ENCODE results near the gene POLDIP3. TPM values are rescaled to one million over a fixed set of nuclear protein-coding genes. Genes with fewer than 3 reads are reported as not detected.
"Not testable (repeated sequence)": the region's sequence is repeated elsewhere in the genome, so short reads cannot be mapped to it uniquely, and the experiment has no call there.

POLDIP3 gene
- total and polyA plus RNA-seq, 8 donors = 21.6 to 60.8 (median 34.8) TPM

DNA sequence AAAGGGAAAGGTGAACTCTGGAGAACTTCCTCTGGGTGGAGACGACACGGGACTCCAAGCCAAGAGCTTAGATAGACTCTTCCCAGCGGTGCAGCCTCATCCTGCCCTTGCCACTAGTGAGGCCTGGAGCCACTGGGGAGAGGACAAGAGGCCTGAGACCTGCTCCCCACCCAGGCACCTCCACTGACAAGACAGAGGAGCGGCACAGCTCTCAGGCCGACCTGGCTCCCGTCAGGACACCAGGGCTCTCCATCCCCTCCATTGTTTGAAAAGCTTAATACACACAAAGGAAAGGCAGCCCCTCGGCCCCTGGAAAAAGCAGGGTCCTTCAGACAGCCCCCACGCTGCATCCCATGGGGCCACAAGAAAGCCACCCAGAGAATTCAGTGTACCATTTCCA lies 29.6 kb downstream of the POLDIP3 start:
- peak overlapping the region in 1 of 5 donors; percentile 32 for H3K27ac ChIP-seq
- H3K36me3 ChIP-seq = peaks cover 53 to 77% (median 76%) of the 10 kb centered on the region in 4 donors

DNA sequence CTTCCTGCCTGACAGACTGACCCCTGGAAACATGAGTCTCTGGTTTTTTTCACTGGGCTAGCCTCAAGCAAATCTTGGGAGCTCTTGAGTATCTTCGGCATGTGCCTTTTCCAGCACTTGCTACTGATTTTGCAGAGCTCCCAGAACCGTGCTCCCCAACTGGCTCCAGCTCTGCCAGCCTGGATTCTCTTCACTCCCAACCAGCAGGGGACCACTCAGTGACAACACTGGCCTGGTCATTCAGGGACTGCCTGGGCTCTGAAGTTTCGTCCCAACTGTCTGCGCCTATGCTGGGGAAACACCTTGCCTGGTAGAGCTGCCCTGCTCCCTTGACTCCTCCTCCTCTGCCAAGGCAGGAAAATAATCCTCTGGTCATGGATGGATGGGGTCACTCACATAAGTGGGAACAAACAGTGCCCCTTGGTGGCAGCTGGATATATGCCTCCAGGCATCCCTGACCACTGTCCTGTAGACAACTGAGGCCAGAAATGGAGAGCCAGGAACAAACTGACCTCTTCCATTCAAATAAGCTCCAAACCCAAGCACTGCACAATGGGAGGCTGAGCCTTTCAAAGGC lies 30.2 kb downstream of the POLDIP3 start:
- intact Hi-C loops (cut with DNase I; ENCODE audit: low total_unique reads) = no loop called here
- H3K36me3 ChIP-seq = peaks cover 56 to 77% (median 76%) of the 10 kb centered on the region in 4 donors
- no peak for DNase-seq

More for the DNA sequence above, 29.6 kb downstream of the POLDIP3 start:
- Histone ChIP-seq H3K9me3 (no peaks in the 10 kb centered on the region), H3K4me1 (peaks cover 5 to 18% (median 15%) of the 10 kb centered on the region in 4 donors), H3K4me3 (no peak overlapping the region), H3K27me3 (no peaks in the 10 kb centered on the region)
- 57 to 85% (median 75%) methylated on average over 7 to 8 of the region's 8 CpGs for WGBS, 5 donors
- intact Hi-C loops (cut with DNase I; ENCODE audit: low total_unique reads) = no loop called here
- DNase-seq = no peak
- no peak for TF ChIP-seq POLR2AphosphoS5 (IDR thresholded peaks at IDR 0.05)
- no peak for TF ChIP-seq EP300 (IDR thresholded peaks at IDR 0.05)

DNA sequence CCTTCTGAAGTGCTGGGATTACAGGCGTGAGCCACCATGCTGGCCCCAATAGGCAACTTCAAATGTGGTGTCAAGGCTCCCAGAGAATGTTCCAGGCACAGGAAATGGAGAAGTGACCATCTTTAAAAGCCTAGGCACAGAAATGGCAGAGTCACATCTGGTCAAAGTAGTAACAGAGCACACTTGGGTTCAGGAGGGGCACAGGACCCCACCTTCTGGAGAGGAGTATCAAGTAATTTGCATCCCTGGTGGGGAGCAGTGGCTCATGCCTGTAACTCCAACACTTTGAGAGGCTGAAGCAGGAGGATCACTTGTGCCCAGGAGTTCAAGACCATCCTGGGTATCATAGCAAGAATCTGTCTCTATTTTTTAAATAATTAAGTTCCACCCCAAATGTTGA lies 31.7 kb downstream of the POLDIP3 start:
- TF ChIP-seq EP300 (IDR thresholded peaks at IDR 0.05) (no peak), POLR2A (IDR thresholded peaks at IDR 0.05) (no peak), POLR2AphosphoS5 (IDR thresholded peaks at IDR 0.05) (no peak)
- TF ChIP-seq, protein P1, sequence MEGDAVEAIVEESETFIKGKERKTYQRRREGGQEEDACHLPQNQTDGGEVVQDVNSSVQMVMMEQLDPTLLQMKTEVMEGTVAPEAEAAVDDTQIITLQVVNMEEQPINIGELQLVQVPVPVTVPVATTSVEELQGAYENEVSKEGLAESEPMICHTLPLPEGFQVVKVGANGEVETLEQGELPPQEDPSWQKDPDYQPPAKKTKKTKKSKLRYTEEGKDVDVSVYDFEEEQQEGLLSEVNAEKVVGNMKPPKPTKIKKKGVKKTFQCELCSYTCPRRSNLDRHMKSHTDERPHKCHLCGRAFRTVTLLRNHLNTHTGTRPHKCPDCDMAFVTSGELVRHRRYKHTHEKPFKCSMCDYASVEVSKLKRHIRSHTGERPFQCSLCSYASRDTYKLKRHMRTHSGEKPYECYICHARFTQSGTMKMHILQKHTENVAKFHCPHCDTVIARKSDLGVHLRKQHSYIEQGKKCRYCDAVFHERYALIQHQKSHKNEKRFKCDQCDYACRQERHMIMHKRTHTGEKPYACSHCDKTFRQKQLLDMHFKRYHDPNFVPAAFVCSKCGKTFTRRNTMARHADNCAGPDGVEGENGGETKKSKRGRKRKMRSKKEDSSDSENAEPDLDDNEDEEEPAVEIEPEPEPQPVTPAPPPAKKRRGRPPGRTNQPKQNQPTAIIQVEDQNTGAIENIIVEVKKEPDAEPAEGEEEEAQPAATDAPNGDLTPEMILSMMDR (IDR thresholded peaks at IDR 0.05) = no peak
- Histone ChIP-seq H3K4me3 (no peak overlapping the region), H3K9me3 (no peaks in the 10 kb centered on the region), H3K27me3 (no peaks in the 10 kb centered on the region), H3K36me3 (peaks cover 54 to 75% (median 73%) of the 10 kb centered on the region in 4 donors), H3K4me1 (peaks cover 5 to 18% (median 15%) of the 10 kb centered on the region in 4 donors), H3K27ac (no peak overlapping the region)
- intact Hi-C loops (cut with DNase I; ENCODE audit: low total_unique reads) = no loop called here
- no peak for DNase-seq
- 80 to 100% (median 92%) methylated on average over 1 of the region's 1 CpG for WGBS, 5 donors

More for the DNA sequence above, 30.2 kb downstream of the POLDIP3 start:
- Histone ChIP-seq H3K27ac (peak overlapping the region in 1 of 5 donors; percentile 32), H3K27me3 (no peaks in the 10 kb centered on the region), H3K4me1 (peaks cover 5 to 18% (median 15%) of the 10 kb centered on the region in 4 donors), H3K9me3 (no peaks in the 10 kb centered on the region), H3K4me3 (no peak overlapping the region)
- WGBS, 5 donors = 82 to 94% (median 91%) methylated on average over 2 to 4 of the region's 4 CpGs
- TF ChIP-seq, protein P1 (IDR thresholded peaks at IDR 0.05) = no peak
- TF ChIP-seq POLR2AphosphoS5 (IDR thresholded peaks at IDR 0.05) (no peak), EP300 (IDR thresholded peaks at IDR 0.05) (no peak), POLR2A (IDR thresholded peaks at IDR 0.05) (no peak)

DNA sequence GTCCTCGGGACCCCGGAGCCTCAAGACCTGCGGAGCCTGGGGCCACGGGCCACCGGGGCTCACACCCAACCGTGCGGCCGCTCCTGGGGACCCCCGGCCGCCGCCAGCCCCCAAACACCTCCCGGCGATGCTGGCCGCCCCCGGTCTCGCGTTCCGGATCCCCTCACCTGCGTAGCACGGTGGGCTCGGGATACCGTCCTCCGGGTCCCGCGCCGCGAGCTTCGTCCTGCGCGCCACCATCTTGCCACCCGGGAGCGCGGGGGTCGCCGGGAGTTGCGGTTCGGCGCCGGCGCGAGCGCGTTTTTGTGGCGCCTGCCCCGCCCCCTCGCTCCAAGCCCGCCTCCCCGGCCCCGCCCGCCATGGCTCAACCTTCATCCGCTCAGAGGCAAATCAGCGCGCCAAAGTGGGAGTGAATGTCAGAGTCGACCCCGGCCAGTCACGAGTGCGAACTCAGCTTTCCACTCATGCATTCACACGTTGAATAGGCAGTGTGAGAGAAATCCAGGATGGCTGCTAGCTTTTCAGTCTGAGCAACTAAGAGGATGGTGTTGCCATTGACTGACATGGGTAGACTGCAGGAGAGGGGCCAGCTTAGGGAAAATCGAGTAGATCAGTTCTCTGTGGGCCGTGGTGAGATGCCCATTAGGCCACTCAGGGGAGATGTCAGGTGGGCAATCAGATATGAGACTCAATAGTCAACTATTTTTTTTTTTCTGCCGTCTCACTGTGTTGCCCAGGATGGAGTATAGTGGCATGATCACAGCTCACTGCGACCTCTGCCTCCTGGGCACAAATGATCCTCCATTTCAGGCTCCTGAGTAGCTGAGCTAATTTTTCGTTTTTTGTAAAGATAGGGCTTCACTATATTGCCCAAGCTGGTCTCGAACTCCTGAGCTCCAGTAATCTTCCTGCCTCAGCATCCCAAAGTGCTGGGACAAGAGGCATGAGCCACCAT lies 32.6 kb downstream of the POLDIP3 start:
- no peaks in the 10 kb centered on the region for H3K27me3 ChIP-seq
- H3K4me3 ChIP-seq = peak overlapping the region; percentile 71 to 94 (median 88)
- peak in 2 of 3 donors; percentile 57 to 79 for TF ChIP-seq POLR2AphosphoS5 (IDR thresholded peaks at IDR 0.05)
- TF ChIP-seq POLR2A (IDR thresholded peaks at IDR 0.05) = no peak
- no peak for TF ChIP-seq EP300 (IDR thresholded peaks at IDR 0.05)
- H3K4me1 ChIP-seq = peaks cover 5 to 18% (median 15%) of the 10 kb centered on the region in 4 donors
- H3K27ac ChIP-seq = peak overlapping the region; percentile 32 to 86 (median 73)
- intact Hi-C loops (cut with DNase I; ENCODE audit: low total_unique reads) = no loop called here
- 5 to 8% (median 7%) methylated on average over 37 to 64 of the region's 64 CpGs for WGBS, 5 donors
- H3K36me3 ChIP-seq = peaks cover 49 to 75% (median 73%) of the 10 kb centered on the region in 4 donors
- no peaks in the 10 kb centered on the region for H3K9me3 ChIP-seq
- DNase-seq = peak; percentile 80 to 95

DNA sequence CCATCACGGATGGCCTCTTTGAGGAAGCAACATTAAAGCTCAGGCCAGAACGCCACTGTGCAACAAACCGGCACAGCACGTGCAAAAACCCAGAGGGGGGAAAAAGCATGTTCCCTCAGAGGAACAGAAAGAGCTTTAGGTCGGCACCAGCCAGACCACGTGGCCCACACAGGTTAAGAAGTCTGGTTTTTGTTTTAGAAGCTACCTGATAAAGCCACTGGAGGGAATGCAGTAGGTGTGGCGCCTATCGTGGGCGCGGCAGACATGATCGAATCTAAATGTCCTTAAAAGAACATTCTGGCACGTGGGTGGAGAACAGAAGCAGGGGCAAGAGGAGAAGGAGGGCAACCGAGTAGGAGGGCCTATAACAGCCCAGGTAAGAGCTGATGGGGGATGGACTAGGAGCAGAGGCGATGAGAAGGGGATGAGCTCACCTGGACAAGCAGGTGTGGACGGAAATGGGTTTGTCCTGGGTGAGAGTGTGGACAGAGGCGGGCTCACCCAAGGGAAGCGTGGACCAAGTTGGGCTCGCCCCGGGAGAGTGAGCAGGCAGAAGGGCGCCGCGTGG lies 33.4 kb downstream of the POLDIP3 start:
- H3K27me3 ChIP-seq; DNase-seq; H3K9me3 ChIP-seq; intact Hi-C loops (cut with DNase I; ENCODE audit: low total_unique reads): not testable (repeated sequence)
- WGBS, 5 donors = 0% methylated on average over 5 to 13 of the region's 22 CpGs
- H3K4me3 ChIP-seq = peak overlapping the region; percentile 71 to 94 (median 88)
- H3K4me1 ChIP-seq = peaks cover 5 to 18% (median 15%) of the 10 kb centered on the region in 4 donors
- peaks cover 42 to 72% (median 70%) of the 10 kb centered on the region in 4 donors for H3K36me3 ChIP-seq
- peak overlapping the region in 4 of 5 donors; percentile 62 to 86 (median 78) for H3K27ac ChIP-seq

DNA sequence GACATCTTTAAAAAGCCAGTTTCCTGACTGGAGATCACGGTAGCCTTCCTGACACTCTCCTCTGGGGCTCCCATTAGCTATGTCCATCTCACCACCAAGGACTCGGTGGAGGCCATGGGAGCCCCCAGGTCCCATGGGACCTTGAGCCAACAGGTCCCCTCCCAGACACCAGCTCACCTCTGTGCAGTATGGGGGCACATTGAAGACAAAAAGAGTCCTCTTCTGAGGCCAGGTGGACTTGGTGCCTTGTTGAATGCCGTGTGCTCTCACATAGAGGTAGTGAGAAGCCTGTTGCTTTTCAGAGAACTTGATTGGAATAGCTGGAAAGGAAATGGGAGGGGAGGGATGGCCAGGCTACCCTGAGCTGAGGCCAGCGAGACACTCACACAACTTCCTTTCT lies 34.6 kb downstream of the POLDIP3 start:
- H3K27ac ChIP-seq; intact Hi-C loops (cut with DNase I; ENCODE audit: low total_unique reads); DNase-seq; H3K27me3 ChIP-seq; H3K9me3 ChIP-seq; H3K4me3 ChIP-seq: not testable (repeated sequence)
- WGBS, 5 donors = 79 to 98% (median 84%) methylated on average over 2 to 3 of the region's 4 CpGs
- peaks cover 29 to 70% (median 63%) of the 10 kb centered on the region in 4 donors for H3K36me3 ChIP-seq
- peaks cover 5 to 18% (median 15%) of the 10 kb centered on the region in 4 donors for H3K4me1 ChIP-seq
